ENCODE data around the gene MID2. TPM values are rescaled to one million over a fixed set of nuclear protein-coding genes. Genes with fewer than 3 reads are reported as not detected.
"Not testable (repeated sequence)": the region's sequence is repeated elsewhere in the genome, so short reads cannot be mapped to it uniquely, and the experiment has no call there.

The MID2 gene
- polyA plus RNA-seq, 1 donor (not counting 4 experiments of a cell fraction or from before 2014, with no cell fraction given) = 8.9 TPM

DNA sequence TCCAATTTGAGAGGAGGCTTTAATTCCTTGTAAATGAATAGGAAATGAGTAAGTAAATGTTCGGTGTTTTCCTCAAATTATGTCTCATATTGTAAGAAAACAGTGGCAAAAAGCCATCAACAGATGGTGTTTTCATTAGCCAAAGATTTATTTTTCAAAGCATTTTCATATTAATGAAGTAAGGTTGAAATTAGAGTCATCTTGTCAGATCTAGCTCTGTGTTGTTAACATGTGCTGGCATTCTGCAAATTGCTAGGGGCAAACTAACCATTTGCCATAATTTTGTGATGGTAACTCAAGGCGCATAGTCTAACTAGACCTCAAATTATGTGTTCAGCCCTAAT lies 24.7 kb downstream of the MID2 start:
- no peaks in the 10 kb centered on the region for H3K9me1 ChIP-seq (ENCODE audit: control insufficient read depth, extremely low read depth, insufficient read depth, low read length)
- DNase-seq (ENCODE audit: low read depth, low spot score) = no peak
- TF ChIP-seq EZH2 (IDR thresholded peaks at IDR 0.05; ENCODE audit: low read length) = no peak

DNA sequence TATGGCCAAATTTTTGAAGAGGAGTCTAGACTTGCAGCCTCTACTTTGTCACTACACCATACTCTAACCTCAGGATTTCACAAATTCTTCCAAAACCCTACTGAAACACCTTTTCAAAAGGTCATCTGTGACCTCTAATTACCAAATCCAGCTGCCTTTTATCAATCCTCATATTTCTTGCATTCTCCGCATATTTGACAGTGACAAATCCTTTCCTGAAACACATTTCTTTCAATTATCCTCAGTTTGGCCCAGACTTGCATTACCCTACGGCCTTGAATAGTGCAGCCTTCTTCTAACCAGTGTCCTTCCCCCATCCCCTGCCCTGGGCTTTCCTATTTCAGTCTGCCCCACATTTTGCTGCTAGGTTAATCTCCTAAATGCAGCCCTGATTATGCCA lies 25.5 kb downstream of the MID2 start:
- no peak overlapping the region for H3K9ac ChIP-seq (ENCODE audit: control insufficient read depth, extremely low read depth, insufficient read depth, low read length)
- H3K79me2 ChIP-seq (ENCODE audit: control insufficient read depth, insufficient read depth, low read length) = no peaks in the 10 kb centered on the region
- H4K20me1 ChIP-seq (ENCODE audit: control insufficient read depth, extremely low read depth, insufficient read depth, low read length) = no peaks in the 10 kb centered on the region
- peaks cover 9% of the 10 kb centered on the region for H3K4me1 ChIP-seq (ENCODE audit: control insufficient read depth, extremely low read depth, insufficient read depth, low read length)
- FAIRE-seq (peak; percentile 56), DNase-seq (ENCODE audit: low read depth, low spot score) (no peak)
- no peak overlapping the region for H3K4me3 ChIP-seq (ENCODE audit: control insufficient read depth in 2 of 3, extremely low read depth in 1 of 3, insufficient read depth in 2 of 3, low read depth in 1 of 3, low read length in 3 of 3)
- peak overlapping the region; percentile 29 for H3K4me2 ChIP-seq (ENCODE audit: control insufficient read depth, extremely low read depth, insufficient read depth, low read depth, low read length)
- no peak overlapping the region for H3K27ac ChIP-seq (ENCODE audit: control insufficient read depth, insufficient read depth, low read length)
- H3K9me1 ChIP-seq (ENCODE audit: control insufficient read depth, extremely low read depth, insufficient read depth, low read length) = no peaks in the 10 kb centered on the region
- H3K27me3 ChIP-seq (ENCODE audit: control insufficient read depth, extremely low read depth, insufficient read depth, low read length) = peaks cover 3% of the 10 kb centered on the region
- dilution Hi-C loops (cut with MboI; ENCODE audit: extremely low pct_ligation_motif_present, low sequenced_read_pairs) = no loop called here
- no peaks in the 10 kb centered on the region for H3K36me3 ChIP-seq (ENCODE audit: control insufficient read depth in 2 of 2, extremely low read depth in 1 of 2, insufficient read depth in 2 of 2, low read length in 2 of 2)
- TF ChIP-seq, protein P1, sequence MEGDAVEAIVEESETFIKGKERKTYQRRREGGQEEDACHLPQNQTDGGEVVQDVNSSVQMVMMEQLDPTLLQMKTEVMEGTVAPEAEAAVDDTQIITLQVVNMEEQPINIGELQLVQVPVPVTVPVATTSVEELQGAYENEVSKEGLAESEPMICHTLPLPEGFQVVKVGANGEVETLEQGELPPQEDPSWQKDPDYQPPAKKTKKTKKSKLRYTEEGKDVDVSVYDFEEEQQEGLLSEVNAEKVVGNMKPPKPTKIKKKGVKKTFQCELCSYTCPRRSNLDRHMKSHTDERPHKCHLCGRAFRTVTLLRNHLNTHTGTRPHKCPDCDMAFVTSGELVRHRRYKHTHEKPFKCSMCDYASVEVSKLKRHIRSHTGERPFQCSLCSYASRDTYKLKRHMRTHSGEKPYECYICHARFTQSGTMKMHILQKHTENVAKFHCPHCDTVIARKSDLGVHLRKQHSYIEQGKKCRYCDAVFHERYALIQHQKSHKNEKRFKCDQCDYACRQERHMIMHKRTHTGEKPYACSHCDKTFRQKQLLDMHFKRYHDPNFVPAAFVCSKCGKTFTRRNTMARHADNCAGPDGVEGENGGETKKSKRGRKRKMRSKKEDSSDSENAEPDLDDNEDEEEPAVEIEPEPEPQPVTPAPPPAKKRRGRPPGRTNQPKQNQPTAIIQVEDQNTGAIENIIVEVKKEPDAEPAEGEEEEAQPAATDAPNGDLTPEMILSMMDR (optimal IDR thresholded peaks at IDR 0.05 in 1 of 3, IDR thresholded peaks at IDR 0.05 in 1 of 3, conservative IDR thresholded peaks at IDR 0.05 in 1 of 3; ENCODE audit: extremely low read depth in 1 of 3, insufficient read depth in 2 of 3, low read length in 3 of 3) = no peak
- H3K9me3 ChIP-seq (ENCODE audit: control insufficient read depth, low read depth, low read length) = no peaks in the 10 kb centered on the region
- H2AFZ ChIP-seq (ENCODE audit: control insufficient read depth, low read length) = no peak overlapping the region

More for the DNA sequence above, 24.7 kb downstream of the MID2 start:
- dilution Hi-C loops (cut with MboI; ENCODE audit: extremely low pct_ligation_motif_present, low sequenced_read_pairs) = no loop called here
- Histone ChIP-seq H2AFZ (ENCODE audit: control insufficient read depth, low read length) (no peak overlapping the region), H3K27me3 (ENCODE audit: control insufficient read depth, extremely low read depth, insufficient read depth, low read length) (peaks cover 3% of the 10 kb centered on the region), H3K27ac (ENCODE audit: control insufficient read depth, insufficient read depth, low read length) (no peak overlapping the region), H3K4me1 (ENCODE audit: control insufficient read depth, extremely low read depth, insufficient read depth, low read length) (peaks cover 9% of the 10 kb centered on the region), H3K79me2 (ENCODE audit: control insufficient read depth, insufficient read depth, low read length) (no peaks in the 10 kb centered on the region), H3K36me3 (ENCODE audit: control insufficient read depth in 2 of 2, extremely low read depth in 1 of 2, insufficient read depth in 2 of 2, low read length in 2 of 2) (no peaks in the 10 kb centered on the region), H3K4me3 (ENCODE audit: control insufficient read depth in 2 of 3, extremely low read depth in 1 of 3, insufficient read depth in 2 of 3, low read depth in 1 of 3, low read length in 3 of 3) (no peak overlapping the region), H3K4me2 (ENCODE audit: control insufficient read depth, extremely low read depth, insufficient read depth, low read depth, low read length) (no peak overlapping the region), H3K9me3 (ENCODE audit: control insufficient read depth, low read depth, low read length) (no peaks in the 10 kb centered on the region), H3K9ac (ENCODE audit: control insufficient read depth, extremely low read depth, insufficient read depth, low read length) (no peak overlapping the region), H4K20me1 (ENCODE audit: control insufficient read depth, extremely low read depth, insufficient read depth, low read length) (no peaks in the 10 kb centered on the region)
- FAIRE-seq = no peak

DNA sequence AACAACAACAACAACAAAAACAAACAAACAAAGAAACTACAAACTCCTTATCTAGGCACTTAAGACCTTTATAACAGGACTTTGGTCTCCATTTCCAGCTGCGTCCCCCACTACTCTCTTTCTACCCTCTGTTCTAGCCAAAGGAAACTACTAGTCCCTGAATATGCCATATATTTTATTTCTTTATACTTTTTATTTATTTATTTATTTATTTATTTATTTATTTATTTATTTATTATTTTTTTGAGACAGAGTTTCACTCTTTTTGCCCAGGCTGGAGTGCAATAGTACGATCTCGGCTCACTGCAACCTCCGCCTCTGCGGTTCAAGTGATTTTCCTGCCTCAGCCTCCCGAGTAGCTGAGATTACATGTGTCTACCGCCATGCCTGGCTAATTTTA lies 26.0 kb downstream of the MID2 start:
- not testable (repeated sequence) for FAIRE-seq

More for the DNA sequence above, 26.0 kb downstream of the MID2 start:
- H3K79me2 ChIP-seq (ENCODE audit: control insufficient read depth, insufficient read depth, low read length); H3K27me3 ChIP-seq (ENCODE audit: control insufficient read depth, extremely low read depth, insufficient read depth, low read length); H4K20me1 ChIP-seq (ENCODE audit: control insufficient read depth, extremely low read depth, insufficient read depth, low read length); H3K9ac ChIP-seq (ENCODE audit: control insufficient read depth, extremely low read depth, insufficient read depth, low read length); H3K4me3 ChIP-seq (ENCODE audit: control insufficient read depth in 2 of 3, extremely low read depth in 1 of 3, insufficient read depth in 2 of 3, low read depth in 1 of 3, low read length in 3 of 3); DNase-seq (ENCODE audit: low read depth, low spot score); H3K27ac ChIP-seq (ENCODE audit: control insufficient read depth, insufficient read depth, low read length); dilution Hi-C loops (cut with MboI; ENCODE audit: extremely low pct_ligation_motif_present, low sequenced_read_pairs); H2AFZ ChIP-seq (ENCODE audit: control insufficient read depth, low read length); H3K9me1 ChIP-seq (ENCODE audit: control insufficient read depth, extremely low read depth, insufficient read depth, low read length); H3K9me3 ChIP-seq (ENCODE audit: control insufficient read depth, low read depth, low read length); H3K36me3 ChIP-seq (ENCODE audit: control insufficient read depth in 2 of 2, extremely low read depth in 1 of 2, insufficient read depth in 2 of 2, low read length in 2 of 2); H3K4me1 ChIP-seq (ENCODE audit: control insufficient read depth, extremely low read depth, insufficient read depth, low read length): not testable (repeated sequence)
- peak overlapping the region; percentile 29 for H3K4me2 ChIP-seq (ENCODE audit: control insufficient read depth, extremely low read depth, insufficient read depth, low read depth, low read length)

Measured in keratinocyte (primary cell).